Stimulated activated naive CD4-positive, alpha-beta T cell (primary cell): ENCODE measurements around the gene INTS1.
"Not testable (repeated sequence)": the region's sequence is repeated elsewhere in the genome, so short reads cannot be mapped to it uniquely, and the experiment has no call there.

Source experiments
- DNase-seq, 6 experiments: peaks; one replicate each; lab custom pipeline; 2025; lab: John Stamatoyannopoulos, UW

INTS1 gene

DNA sequence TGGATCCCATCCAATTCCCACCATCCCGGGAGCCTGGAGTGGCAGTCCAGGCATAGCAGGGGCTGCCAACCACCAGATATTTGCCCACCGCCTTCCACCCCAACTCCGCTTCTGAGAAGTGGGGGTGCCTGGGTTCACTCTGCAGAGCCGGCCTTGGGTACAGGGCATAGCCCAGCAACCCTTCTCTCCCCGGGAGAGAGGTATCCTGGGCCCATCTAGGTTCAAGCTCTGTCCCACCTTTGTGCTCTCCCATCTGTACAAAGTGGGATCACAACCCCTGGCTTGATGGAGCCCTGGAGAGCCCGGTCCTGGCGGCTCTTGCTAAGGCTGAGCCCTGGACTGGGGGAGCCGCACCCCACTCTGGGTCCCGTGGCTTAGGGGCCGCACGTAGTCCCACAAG lies 57.1 kb downstream of the INTS1 start:
- no peak for DNase-seq

DNA sequence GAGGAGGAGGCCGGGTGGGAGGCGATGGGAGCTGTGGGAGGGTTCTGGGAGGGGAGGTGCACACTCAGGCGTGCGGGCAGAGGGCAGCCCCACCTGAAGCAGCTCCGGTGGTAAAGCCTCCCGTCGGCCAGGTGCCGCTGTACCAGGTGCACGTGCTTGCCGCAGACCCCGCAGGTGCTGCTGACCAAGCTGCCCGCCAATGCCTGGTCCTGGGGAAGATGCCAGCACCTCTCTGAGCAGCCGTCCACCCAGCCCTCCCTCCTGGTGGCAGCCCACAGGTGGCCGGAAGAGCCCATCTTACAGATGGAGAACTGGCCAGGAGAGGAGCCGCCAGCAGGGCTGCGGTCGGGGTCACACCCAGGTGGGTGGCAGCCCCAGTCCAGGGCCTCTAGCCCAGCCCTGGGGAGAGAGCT lies 57.6 kb downstream of the INTS1 start:
- no peak for DNase-seq

DNA sequence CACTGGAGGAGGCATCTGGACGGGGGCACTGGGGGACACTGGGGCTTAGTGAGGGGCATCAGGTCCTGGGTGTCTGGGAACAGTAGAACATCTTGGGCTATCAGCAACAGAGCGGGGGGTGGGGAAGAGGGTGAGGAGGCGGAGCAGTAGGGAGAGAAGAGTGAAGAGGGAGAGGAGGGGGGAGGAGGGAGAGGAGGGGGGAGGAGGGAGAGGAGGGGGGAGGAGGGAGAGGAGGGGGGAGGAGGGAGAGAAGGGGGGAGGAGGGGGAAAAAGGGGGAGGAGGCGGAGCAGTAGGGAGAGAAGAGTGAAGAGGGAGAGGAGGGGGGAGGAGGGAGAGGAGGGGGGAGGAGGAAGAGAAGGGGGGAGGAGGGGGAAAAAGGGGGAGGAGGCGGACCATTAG lies 58.2 kb downstream of the INTS1 start:
- DNase-seq = not testable (repeated sequence)

DNA sequence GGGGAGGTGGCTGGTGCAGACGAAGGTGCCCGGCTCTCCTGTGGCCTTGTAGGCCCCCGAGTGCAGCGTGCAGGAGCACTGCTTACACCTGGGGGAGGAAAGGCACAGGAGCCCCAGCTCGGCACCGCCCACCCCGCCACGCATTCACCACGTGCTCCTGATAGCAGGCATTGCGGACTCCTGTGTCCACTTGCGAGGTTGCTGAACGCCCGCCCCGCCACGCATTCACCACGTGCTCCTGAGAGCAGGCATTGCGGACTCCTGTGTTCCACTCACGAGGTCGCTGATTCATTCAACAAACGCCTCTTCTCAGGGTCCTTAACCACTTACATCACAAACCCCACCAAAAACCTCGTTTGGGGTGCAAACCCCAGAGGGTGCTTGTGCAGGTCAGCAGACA lies 58.8 kb downstream of the INTS1 start:
- DNase-seq = no peak

DNA sequence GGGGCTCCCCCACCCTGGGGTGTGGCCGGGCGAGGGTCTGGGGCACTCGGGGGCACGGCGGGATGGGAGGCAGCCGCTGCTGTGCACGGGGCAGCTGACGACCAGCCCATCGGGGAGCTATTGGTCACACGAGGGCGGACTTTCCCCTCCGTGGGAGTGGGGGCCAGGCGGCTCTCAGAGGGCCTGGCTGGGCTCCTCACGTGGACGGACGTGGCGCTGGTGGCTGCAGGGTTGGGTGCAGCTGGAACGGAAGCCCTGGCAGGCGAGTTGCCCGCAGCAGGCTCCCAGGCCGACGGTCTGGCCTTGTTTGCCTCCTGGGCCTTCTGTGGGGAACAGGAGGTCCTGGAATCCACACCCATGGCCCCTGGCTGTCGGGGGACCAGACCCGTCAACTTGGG lies 59.3 kb downstream of the INTS1 start:
- no peak for DNase-seq

DNA sequence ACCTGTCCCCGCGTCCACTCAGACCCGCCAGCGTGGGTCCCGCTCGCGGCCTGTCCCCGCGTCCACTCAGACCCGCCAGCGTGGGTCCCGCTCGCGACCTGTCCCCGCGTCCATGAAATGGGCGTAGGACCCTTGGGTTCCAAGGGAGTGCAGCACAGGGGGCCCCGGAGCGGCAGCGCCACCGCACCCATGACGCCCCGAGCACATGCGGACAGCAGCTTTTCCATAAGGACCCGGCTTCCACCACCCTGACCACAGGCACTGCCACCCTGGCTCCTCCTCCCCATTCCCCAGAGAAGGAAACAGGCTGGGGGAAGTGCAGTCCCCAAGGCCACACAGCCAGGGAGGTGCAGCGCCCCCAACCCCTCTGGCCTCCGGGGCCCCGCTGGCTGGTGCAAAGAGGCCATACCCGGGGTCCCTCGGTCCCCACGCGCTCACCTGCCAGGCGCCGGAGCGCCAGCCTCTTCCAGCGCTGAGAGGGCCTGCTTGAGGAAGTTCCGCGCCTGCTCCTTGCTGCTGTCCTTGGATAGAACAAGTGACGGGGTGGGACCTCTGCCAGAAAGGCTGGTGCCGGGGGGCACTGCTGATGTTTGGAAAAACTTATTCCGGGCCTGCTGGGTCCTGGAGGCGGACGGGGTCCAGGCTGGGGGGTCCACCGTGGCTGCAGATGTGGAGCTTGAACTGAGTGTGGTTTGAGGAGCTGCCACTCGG lies 59.8 kb downstream of the INTS1 start:
- DNase-seq = no peak

DNA sequence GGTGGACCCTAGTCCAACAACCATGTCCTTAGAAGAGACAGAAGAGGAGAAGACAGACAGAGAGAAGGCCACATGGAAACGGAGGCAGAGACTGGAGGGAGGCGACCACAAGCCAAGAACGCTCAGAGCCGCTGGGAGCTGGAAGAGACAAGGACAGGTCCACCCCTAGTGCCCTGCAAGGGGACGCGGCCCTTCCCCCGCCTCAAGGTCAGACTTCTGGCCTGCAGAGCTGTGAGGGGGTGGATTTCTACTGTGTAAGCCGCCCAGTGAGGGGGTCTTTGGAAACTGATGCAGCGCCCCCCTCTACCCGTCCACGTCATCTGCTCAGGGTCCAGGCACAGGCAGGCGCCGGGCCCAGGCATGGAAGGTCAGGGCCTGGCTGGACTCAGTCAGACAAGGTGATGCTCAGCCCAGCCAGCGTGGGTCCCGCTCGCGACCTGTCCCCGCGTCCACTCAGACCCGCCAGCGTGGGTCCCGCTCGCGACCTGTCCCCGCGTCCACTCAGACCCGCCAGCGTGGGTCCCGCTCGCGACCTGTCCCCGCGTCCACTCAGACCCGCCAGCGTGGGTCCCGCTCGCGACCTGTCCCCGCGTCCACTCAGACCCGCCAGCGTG lies 60.5 kb downstream of the INTS1 start:
- DNase-seq = not testable (repeated sequence)

DNA sequence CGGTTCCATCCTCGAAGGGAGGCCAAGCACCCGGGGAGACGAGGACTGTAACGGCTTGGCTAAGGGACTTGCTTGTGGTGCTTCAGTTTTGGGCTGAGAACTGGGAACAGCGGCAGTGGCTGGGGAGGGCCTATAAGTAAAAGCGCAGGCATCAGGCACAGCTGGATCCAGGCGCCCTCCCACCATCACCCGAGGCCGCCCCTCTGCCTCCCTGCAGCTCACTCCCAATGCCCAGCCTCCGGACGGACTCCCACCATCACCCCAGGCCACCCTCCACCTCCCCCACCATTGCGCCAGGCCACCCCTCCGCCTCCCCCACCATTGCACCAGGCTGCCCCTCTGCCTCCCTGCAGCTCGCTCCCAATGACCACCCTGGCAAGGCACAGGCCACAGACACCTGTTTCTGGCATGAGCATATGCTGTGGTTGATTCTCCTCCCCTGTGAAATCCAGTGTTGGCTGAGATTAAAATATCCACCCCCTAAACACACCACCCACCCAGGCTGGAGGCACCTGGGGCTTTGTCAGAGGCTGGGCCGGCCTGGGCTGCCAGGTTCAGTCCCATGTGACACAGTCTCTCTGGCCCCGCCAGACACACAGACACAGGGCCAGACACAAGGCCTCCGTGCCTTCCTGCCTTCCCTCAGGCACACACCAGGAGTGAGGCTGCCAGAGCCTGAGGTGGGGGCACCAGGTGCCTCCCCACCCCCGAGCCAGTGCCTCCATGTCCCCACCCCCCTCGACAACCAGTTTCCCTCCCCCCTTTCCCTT lies 61.6 kb downstream of the INTS1 start:
- no peak for DNase-seq

DNA sequence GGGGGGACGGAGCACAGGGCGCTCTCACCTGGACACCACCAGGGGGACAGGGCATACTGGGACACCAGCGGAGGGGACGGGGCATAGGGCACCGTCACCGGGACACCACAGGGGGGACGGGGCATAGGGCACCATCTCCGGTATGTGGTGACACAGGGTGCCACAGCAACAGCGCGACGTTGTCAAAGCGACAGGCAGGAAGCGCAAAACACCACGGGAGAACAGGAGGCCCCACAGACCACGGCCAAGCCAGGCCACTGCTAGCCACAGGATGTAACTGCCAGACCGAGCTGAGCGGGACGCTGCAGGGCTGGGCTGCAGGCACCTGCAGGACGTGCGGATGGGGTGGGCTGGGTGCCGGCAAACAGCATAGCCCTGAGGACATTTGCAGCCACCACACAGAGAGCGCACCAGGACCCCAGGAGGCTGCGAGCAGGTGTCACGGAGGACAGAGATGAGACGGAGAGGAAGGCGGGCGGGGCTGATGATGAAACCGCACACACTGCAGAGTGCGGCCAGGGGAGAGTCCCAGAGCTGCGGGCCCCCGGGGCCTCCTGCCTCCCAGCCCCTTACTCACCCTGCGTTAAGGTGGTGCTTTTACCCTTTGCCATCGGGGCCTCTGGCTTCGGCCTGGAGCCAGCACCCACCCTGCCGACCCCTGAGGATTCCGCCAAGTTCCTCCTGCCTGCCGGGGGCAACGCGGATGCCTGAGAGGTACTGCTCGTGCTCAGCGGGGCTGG lies 62.4 kb downstream of the INTS1 start:
- DNase-seq = no peak

DNA sequence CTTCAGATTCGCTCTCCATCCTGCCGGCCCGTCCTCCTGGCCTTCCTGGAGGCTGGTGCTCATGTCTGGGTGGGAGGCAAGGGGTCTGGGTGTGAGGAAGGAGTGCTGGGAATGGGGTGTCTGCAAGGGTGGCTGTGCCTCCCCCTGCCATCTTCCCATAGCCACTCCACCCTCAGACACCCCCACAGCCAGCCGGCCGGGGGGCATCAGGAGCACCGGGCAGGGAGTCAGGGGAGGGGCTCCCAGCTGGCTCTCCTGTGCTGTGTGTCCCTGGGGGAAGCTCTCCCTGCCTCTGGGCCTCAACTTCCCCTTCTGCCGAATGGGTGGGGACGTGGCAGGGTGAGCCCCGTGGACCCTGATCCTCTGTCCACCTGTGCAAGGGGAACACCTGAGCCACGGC lies 63.6 kb downstream of the INTS1 start:
- no peak for DNase-seq

DNA sequence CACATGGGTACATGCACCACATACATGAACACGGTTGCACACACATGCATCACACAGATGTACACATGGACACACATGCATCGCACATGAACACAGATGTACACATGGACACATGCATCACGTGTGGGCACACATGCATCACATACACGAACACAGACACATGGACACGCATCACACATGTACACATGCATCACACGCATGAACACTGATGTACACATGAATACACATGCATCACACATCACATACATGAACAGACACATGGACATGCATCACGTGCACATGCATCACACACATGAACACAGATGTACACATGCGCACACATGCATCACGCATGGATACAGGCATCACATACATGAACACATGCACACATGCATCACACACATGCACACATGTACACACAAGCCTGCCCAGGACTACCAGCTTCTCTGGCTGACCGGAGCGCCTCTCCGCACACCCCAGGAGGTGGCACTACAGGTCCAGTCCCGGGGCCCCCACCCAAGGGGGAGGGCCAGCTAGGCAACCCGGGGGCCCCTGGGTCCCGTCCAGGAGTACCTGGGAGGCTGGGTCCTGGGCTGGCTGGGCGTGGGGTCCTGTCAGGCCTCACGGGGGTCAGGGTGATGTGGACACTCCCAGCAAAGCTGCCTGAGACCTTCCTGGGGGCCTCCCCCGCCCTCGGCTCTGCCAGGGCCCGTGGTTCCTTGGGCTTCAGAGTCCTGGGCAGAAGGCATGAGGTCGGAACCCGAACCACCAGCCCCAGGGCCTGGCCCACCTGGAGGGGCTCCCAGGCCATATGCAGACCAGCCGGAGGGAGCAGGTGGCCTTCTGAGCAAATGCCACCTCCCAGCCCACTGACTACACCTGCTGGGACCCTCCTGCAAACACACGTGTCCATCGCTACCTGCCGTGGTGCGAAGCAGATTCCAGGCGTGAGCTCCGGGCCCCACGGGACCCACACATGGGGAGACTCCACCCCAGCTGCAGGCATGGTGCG lies 64.5 kb downstream of the INTS1 start:
- DNase-seq = no peak

DNA sequence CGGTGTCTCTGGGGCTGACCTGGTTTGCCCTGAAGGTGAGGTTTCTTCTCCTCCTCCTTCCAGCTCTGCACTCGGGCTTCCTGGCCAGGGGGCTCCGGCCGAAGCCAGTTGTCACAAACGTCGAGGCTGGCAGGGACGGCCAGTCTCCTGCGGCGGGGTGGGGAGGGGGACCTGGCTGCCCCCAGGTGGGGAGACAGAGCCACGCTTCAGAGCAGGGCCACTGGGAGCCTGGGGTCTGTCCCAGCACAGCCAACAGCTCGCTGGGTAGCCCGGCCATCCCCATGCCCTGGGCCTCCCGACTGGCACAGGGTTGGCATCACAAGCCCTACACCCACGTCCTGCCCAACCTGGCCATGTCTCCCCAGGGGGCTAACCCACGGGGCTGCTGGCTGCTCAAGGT lies 65.4 kb downstream of the INTS1 start:
- DNase-seq = no peak

DNA sequence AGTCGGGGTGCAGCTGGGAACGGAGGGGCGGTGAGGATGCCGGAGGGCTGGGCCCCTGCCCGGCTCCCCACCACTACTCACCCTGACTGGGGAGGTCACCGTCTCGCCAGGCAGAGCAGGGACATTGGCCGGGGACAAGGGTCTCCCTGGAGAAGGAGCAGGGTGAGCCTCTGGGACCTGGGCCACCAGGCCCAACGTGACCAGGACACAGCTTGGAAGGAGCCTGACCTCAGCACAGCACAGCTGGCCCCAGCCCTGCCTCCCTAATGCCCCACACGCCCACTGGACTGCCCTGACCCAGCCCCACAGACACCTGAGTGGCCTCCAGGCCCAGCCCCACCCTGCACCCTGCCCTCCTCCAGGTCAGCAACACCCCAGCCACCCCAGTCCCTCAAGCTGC lies 66.0 kb downstream of the INTS1 start:
- no peak for DNase-seq

DNA sequence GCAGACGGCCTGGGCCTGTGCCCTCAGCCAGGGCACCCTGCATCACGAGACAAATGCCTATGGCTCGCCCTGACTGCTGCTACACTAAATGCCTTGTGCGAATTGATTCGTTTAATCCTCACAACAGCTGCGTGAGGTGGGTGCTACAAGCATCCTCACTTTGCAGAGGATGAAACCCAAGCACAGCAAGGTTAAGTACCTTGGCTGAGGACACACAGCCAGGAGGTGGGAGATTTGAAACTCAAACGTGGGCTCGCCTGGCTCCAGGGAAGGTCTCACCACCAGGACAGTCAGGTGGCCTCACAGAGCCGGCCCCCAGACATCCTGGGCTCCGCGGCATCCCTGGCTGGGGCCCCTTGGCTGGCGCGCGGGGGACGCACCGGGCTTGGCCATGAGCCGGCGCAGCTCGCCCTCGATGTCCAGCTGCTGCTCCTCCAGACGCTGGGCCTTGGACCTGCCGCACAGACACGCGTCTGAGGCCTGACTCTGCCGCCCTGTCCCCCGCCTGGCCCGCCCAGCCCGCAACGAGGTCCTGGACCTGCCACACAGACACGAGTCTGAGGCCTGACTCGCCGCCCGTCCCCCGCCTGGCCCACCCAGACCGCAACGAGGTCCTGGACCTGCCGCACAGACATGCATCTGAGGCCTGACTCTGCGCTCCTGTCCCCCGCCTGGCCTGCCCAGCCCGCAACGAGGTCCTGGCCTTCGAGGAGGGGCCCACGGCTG lies 66.9 kb downstream of the INTS1 start:
- no peak for DNase-seq

DNA sequence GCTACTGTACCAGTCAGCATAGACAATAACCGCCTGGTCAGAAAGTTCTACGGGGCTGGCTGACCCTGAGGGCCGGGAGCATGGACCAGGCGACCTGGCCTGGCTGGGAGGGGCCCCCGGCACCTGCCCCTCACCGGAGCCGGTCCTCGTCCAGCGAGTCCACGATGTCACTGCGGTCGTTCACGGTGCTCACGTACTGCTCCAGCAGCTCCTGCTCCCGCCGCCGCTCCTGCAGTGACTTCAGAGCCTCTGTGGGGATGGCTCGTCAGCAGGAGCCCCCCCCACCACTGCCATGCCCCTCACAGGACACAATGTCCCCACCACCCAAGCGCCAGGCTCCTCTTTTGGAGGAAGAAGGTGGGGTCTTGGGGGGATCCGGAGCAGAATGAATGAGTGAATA lies 67.6 kb downstream of the INTS1 start:
- no peak for DNase-seq

DNA sequence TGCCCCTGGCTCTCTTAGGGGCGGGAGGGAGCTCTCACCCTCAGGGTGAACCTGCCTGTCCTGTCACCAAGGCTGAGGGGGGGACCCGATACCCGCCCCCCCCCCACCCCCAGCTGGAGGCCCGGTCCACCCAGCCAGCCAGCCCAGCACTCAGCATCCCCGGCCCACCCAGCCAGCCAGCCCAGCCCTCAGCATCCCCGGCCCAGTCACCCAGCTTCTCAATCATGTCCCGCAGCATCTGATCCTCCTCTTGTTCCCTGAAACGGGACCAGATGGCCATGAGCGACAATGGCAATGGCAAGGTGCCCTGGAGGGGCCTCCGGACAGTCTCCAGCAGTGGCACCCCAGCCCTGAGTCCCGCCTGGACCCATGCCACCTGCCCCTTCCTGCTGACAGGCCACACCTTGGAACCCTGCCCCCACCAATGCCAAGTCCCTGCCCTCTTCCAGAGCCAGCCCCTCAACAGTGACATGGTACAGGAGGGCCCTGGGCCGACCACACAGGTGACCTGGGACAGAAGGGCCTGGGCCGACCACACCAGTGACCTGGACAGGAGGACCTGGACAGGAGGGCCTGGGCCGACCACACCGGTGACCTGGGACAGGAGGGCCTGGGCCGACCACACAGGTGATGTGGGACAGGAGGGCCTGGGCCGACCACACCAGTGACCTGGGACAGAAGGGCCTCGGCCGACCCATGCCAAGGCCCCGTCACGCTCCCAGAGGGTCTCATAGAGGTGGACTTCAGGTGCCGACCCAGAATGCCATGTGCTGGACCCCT lies 69.1 kb downstream of the INTS1 start:
- DNase-seq = no peak

DNA sequence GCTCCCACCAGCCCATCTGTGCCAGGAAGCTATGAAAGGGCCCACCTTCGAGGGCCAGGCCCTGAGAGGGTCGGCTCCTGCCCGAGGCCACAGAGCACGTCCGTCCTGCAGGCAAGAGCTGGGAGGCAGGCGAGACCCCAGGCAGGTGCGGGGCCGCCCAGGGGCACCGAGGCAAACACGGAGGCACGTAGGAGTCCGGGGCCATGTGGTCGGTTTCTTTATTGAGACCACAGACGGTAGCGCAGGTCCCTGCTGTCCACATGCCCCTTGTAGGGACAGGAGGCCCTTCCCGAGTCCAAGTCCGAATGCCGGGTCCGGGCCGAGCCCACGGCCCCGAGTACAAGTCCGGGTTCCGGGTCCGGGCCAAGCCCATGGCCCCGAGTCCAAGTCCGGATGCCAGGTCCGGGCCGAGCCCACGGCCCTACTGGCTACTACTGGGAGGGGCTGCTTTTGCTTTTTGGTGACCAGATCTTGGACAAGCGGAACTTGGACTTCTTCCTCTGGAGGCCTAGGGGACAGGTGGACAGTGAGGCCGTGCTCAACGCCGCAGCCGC lies 69.9 kb downstream of the INTS1 start:
- no peak for DNase-seq

DNA sequence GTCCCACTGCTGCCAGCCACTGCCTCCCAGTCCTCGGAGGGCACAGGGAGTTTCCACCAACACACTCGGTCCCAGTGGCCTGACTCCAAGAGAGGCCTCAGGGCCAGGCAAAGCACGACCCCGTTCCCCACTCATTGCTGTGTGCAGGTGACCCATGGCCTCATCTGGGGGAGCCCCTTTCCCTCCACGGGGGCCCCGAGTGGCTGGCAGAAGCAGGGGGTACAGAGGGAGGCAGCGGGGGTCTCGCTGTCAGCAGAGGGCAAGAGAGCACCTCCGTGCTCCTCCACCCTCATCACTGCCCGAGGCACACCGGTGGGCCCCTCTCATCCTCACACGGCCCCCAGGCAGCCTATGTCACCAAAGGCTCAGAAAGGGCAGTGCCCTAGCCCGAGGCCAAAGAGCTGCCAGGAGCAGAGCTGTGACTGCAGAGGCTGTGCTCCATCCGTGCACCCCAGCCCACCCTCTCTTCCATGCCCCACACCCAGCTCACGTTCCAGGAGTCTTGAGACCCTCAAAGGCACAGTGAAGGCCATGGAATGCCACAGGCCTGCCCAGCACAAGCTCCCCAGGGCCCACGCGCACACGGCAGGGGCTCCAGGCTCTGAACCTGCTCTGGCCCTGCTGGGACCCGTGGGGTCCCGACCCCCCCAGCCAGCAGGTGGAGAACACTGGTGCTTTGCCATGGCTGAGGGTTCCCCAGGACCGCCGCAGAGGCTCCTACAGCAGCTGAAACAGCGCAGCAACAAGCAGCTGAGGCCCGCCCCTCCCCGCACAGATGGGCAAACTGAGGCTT lies 70.9 kb downstream of the INTS1 start:
- DNase-seq = no peak
